ENCODE data around the gene LITAFD. TPM values are rescaled to one million over a fixed set of nuclear protein-coding genes. Genes with fewer than 3 reads are reported as not detected.

LITAFD gene
- total RNA-seq, 1 donor from 2014 or later = not detected

DNA sequence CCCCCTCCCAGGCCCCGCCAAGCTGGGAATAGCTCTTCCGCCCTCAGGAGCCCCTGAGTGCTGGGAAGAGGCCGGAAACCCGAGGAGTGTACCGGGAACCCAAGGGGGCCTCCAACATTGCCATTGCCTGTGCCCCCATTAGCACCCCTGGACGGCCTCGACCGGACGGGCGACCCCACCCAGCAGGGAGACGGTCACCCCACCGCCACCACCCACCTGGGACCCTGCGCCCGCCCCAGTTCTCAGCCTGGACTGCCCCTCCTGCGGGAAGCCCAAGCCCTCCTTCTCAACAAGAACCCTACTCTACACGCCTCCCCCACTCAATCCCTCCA is 15.3 kb upstream of the LITAFD start:
- Mint-ChIP-seq H3K9me3 (no peaks in the 10 kb centered on the region), H3K27ac (no peak overlapping the region), H3K27me3 (no peaks in the 10 kb centered on the region), H3K4me3 (peak overlapping the region; percentile 93), H3K36me3 (ENCODE audit: low read depth) (peaks cover 4% of the 10 kb centered on the region), H3K4me1 (peaks cover 64% of the 10 kb centered on the region)
- no peak for ATAC-seq (ENCODE audit: low read depth)
- TF ChIP-seq, protein P1, sequence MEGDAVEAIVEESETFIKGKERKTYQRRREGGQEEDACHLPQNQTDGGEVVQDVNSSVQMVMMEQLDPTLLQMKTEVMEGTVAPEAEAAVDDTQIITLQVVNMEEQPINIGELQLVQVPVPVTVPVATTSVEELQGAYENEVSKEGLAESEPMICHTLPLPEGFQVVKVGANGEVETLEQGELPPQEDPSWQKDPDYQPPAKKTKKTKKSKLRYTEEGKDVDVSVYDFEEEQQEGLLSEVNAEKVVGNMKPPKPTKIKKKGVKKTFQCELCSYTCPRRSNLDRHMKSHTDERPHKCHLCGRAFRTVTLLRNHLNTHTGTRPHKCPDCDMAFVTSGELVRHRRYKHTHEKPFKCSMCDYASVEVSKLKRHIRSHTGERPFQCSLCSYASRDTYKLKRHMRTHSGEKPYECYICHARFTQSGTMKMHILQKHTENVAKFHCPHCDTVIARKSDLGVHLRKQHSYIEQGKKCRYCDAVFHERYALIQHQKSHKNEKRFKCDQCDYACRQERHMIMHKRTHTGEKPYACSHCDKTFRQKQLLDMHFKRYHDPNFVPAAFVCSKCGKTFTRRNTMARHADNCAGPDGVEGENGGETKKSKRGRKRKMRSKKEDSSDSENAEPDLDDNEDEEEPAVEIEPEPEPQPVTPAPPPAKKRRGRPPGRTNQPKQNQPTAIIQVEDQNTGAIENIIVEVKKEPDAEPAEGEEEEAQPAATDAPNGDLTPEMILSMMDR (IDR thresholded peaks at IDR 0.05) = no peak
- POLR2A ChIA-PET = no interaction called here
- intact Hi-C loops (cut with micrococcal nuclease) = no loop called here
- CTCF ChIA-PET = interaction anchor here (0.7 kb wide), 1 partner anchor 11 kb away, joined by 4 read pairs; no protein-coding TSS in a partner anchor
- DNase-seq = no peak

DNA sequence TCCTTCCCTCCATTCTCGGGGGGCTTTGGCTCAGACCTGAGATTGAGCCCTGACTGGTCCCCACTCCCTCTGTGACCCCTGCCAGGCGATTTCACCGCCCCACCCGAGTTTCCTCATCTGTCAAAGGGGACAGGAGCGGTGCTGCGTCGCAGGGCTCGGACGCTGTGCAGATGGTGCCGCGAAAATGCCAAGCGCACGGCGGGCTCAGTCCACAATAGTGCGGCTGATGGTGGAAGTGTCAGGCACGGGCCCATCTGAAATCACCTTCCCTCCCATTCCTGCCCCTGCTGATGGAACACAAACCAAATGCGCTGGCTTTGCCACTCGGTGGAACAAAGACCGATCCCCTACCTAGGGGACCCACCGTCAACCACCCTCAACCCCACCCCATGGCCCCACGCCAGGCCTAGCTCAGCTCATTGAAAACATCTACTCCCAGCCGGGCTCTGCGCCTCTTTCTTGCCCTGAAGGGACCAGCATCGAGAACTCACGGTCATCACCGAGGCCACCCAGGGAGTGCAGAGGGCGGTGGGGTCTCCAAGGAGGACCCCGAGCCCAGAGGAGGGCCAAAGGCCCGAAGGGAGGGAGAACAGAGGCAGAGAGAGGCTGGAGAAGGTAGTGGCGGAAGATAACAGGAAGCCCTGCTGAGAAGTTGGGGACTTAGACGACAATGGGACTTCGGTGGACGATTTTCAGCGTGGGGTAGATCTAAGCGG is 14.8 kb upstream of the LITAFD start:
- ATAC-seq (ENCODE audit: low read depth) (no peak), DNase-seq (no peak)
- Mint-ChIP-seq H3K4me1 (peaks cover 60% of the 10 kb centered on the region), H3K27me3 (no peaks in the 10 kb centered on the region), H3K4me3 (peak overlapping the region; percentile 93), H3K27ac (peak overlapping the region; percentile 84), H3K9me3 (no peaks in the 10 kb centered on the region), H3K36me3 (ENCODE audit: low read depth) (peaks cover 4% of the 10 kb centered on the region)
- ChIA-PET CTCF (no interaction called here), POLR2A (interaction anchor here (0.6 to 2.4 kb wide), 3 partner anchors 16 to 225 kb away, joined by 3 to 32 read pairs (median 9); partner anchors contain the start of gene HAPSTR1)
- TF ChIP-seq, protein P1 (IDR thresholded peaks at IDR 0.05) = no peak
- intact Hi-C loops (cut with micrococcal nuclease) = no loop called here

DNA sequence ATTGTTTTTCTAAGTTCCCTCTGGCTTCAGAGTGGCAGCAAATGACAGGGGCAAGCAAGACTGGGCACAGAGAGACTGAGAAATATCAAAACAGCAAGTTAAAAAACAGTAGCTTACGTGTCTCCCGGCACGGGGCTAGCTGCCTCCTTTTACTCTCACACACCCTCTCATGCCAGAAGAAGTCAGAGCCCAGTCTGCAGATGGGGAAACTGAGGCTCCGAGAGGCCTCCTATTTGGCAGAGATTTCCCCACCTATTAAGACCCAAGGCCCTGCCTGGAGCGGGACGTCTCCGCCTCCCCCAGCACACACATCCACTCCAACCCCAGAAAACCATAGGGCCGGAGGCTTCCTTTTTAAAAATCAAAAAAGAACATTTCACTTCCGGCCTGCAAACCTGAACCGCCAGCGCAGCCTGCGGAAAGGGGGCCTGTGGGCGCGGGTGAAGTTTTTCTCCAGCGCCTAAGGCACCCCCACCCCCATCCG is 14.2 kb upstream of the LITAFD start:
- POLR2A ChIA-PET = interaction anchor here (0.6 to 4.7 kb wide), 10 partner anchors 13 to 246 kb away, joined by 3 to 50 read pairs (median 8); partner anchors contain the start of genes HAPSTR1, LITAFD and METTL22
- Mint-ChIP-seq H3K27ac (peak overlapping the region; percentile 84), H3K27me3 (no peaks in the 10 kb centered on the region), H3K4me1 (peaks cover 60% of the 10 kb centered on the region), H3K9me3 (no peaks in the 10 kb centered on the region), H3K4me3 (peak overlapping the region; percentile 93), H3K36me3 (ENCODE audit: low read depth) (peaks cover 4% of the 10 kb centered on the region)
- TF ChIP-seq, protein P1 (IDR thresholded peaks at IDR 0.05) = no peak
- CTCF ChIA-PET = interaction anchor here (1.5 kb wide), 1 partner anchor 18 kb away, joined by 3 read pairs; no protein-coding TSS in a partner anchor
- ATAC-seq (ENCODE audit: low read depth) (no peak), DNase-seq (no peak)
- intact Hi-C loops (cut with micrococcal nuclease) = loop anchor here (1.0 to 2.0 kb wide), 3 partner anchors 12 to 247 kb away; partner anchors contain the start of gene METTL22

DNA sequence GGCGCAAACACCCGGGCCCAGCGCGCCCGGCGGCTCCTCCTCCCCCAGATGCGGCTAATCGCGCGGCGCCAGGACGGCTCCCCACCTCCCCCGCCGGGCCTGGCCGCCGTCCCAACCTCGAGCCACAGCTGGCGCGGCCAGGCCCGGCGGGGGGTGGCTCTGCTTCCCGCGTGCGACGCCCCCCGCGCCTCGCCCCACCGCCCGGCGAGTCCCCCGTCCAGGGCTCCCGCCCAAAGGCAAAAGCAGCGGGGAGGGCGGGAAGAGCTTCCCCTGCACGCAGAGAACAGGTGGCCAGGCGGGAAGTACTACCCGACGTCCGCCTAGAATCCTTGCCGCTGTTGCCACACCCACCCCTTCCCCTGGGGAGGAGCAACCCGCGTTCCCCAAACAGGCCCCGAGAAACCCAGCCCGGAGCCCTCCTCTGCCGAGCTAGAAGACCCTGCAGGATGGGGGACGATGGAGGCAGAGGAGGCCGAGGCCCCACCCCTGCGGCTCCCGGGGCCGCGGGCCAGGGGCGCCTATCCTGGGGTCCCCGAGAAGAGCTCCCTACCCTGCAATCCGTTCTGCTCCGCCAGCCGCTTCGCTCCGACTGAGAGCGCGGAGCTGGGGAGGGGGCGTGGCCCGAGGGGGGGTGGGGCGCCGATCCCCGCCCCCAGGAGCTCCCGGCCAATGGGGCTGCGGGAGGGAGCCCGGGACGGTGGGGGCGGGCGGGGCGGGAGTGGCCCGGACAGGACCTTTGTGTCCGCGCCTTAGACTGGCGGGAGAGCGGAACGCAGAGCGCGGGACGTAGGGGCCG is 13.5 kb upstream of the LITAFD start, which contains the start of gene CARHSP1:
TSS of gene CARHSP1 (minus strand) at position 591 of the 796 bp plus-strand sequence. CDS start 9,678 bp downstream, outside the sequence.
- TF ChIP-seq, protein P1 (IDR thresholded peaks at IDR 0.05) = no peak
- H3K4me1 Mint-ChIP-seq = peaks cover 60% of the 10 kb centered on the region
- peak within 1 kb of the TSS; percentile 85 for H3K27ac Mint-ChIP-seq
- POLR2A ChIA-PET = interaction anchor here (0.6 to 4.7 kb wide), 19 partner anchors 8 to 247 kb away, joined by 3 to 50 read pairs (median 5); partner anchors contain the start of genes HAPSTR1, LITAFD, METTL22 and PMM2
- H3K27me3 Mint-ChIP-seq = no peaks in the 10 kb centered on the region
- DNase-seq (peak; percentile 77), ATAC-seq (ENCODE audit: low read depth) (peak; percentile 79)
- intact Hi-C loops (cut with micrococcal nuclease) = loop anchor here (1.0 to 2.0 kb wide), 5 partner anchors 12 to 248 kb away; partner anchors contain the start of genes ABAT, METTL22, PMM2 and TMEM186
- CTCF ChIA-PET = interaction anchor here (1.2 to 4.1 kb wide), 3 partner anchors 11 to 23 kb away, joined by 3 to 36 read pairs (median 4); no protein-coding TSS in a partner anchor
- peak within 1 kb of the TSS; percentile 93 for H3K4me3 Mint-ChIP-seq
- H3K36me3 Mint-ChIP-seq (ENCODE audit: low read depth) = peaks cover 4% of the 10 kb centered on the region
- no peaks in the 10 kb centered on the region for H3K9me3 Mint-ChIP-seq
